Heart right ventricle (tissue), 16 donors: ENCODE data around the gene GREB1L. TPM values are rescaled to one million over a fixed set of nuclear protein-coding genes. Genes with fewer than 3 reads are reported as not detected.
"Not testable (repeated sequence)": the region's sequence is repeated elsewhere in the genome, so short reads cannot be mapped to it uniquely, and the experiment has no call there.

Experiments used
- ATAC-seq, 8 donors: fragments of 200-7000 bp; cut with Tn5 transposase; one replicate each; pipeline ENCODE4 v1.9.1; 2020; ENCODE audit warnings: mild to moderate bottlenecking in 8 of 8, moderate library complexity in 8 of 8, moderate number of reproducible peaks in 1 of 8
- DNase-seq, 2 donors: peaks; one replicate each; pipeline ENCODE4 v3.0.0-alpha.2; 2020
- H3K27ac ChIP-seq, 10 donors: fragments of 200-600 bp; sonication (generic) in 2 of 10; one replicate each; pipeline versions ENCODE4 v1.5.0 to v1.8.0; 2020 to 2022; ENCODE audit warnings: mild to moderate bottlenecking in 3 of 10
- H3K27me3 ChIP-seq, 7 donors: fragments of 200-600 bp; one replicate each; pipeline ENCODE4 v1.8.0; 2021 to 2022; ENCODE audit warnings: mild to moderate bottlenecking in 2 of 7
- H3K36me3 ChIP-seq, 9 donors: fragments of 200-600 bp; sonication (generic) in 1 of 9; one replicate each; pipeline versions ENCODE4 v1.5.0 to v1.8.0; 2020 to 2022; ENCODE audit warnings: mild to moderate bottlenecking in 2 of 9
- H3K4me1 ChIP-seq, 9 donors: fragments of 200-600 bp; sonication (generic) in 1 of 9; one replicate each; pipeline versions ENCODE4 v1.5.0 to v1.8.0; 2020 to 2022; ENCODE audit warnings: mild to moderate bottlenecking in 4 of 9
- H3K4me3 ChIP-seq, 10 donors: fragments of 200-600 bp; sonication (generic) in 2 of 10; one replicate each; pipeline versions ENCODE4 v1.5.0 to v1.8.0; 2020 to 2022; ENCODE audit warnings: mild to moderate bottlenecking in 7 of 10, moderate library complexity in 2 of 10
- H3K9me3 ChIP-seq, 11 donors: fragments of 200-600 bp in 10 of 11; sonication (generic) in 2 of 11; one replicate each; pipeline versions ENCODE4 v1.5.0 to v1.8.0; 2013 to 2022; ENCODE audit warnings: mild to moderate bottlenecking in 2 of 11, control low read depth in 1 of 11, moderate library complexity in 1 of 11
- WGBS, 2 donors: extraction: QIAGEN DNeasy Blood & Tissue Kit; methylation state at CpG; one replicate each; pipeline ENCODE4 v1.1.7; 2013; ENCODE audit warnings: inconsistent platforms in 1 of 2; 5-methylcytosine and 5-hydroxymethylcytosine counted together
- intact Hi-C, 10 donors: fragments of 100-400 bp; cut with DNase I; formaldehyde crosslinking; loops; one replicate each; pipeline versions ENCODE4 v1.11.1 to v1.14.2; 2022
- polyA plus RNA-seq, 2 donors: library from polyadenylated mRNA; stranded (reverse); fragments of 200-250 nt; gene quantifications; one replicate each; pipeline ENCODE4 v1.2.3, GENCODE V29; 2013
- total RNA-seq, 10 donors: library from RNA; stranded (reverse); fragmentation: NEBNext Ultra II Directional in 3 of 10; extraction: Animal tissue kit (Norgen Biotek cat#: 25700) in 3 of 10; gene quantifications; one replicate each; pipeline versions ENCODE4 v1.2.1 to v1.2.4, GENCODE V29; 2021 to 2023
- TF ChIP-seq, protein P1 (sequence below), 9 donors: fragments of 200-600 bp; sonication (generic) in 2 of 9; IDR thresholded peaks; one replicate each; pipeline versions ENCODE4 v1.5.0 to v1.8.0; 2021 to 2022; ENCODE audit warnings: antibody characterized with exemption in 9 of 9, mild to moderate bottlenecking in 5 of 9, moderate library complexity in 1 of 9
- donor health status: Arrhythmogenic right ventricular cardiomyopathy.
- donor health status: ischemic (EF 13 %, LVEDD 7.1; RV severe dilation, severe dysfunction).
- donor health status: healthy with polysubstance abuse.
- donor health status: DM: no; HTN: yes; CAD: no.
- donor health status: DM: no; HTN: no; CAD: no.
- donor health status: ischemic (EF 25% LVEDD 6.9; RV normal size, moderate dysfunction).
- donor health status: ischemic (EF 25% LVEDD 5.7; RV mildly dilated, moderate dysfunction).
- donor health status: healthy.
- donor health status: DM: yes; HTN: yes; CAD: no.
- donor health status: Ischemic cardiomyopathy.
- donor health status: ischemic (EF 35%, LVEDD 5.7; RV mildly dilated, moderate dysfunction).
- donor health status: nonischemic (EF 11% LVEDD 7.7; RV severe dilation, severe dysfunction).
- donor health status: DM: yes; HTN: yes; CAD: no.
- donor health status: PGD.
- donor health status: ischemic (EF 29% LVEDD 5.4; RV normal size, mild dysfunction).
- donor health status: nonischemic (EF 23%, LVEDD 6.1; RV moderate dilation, normal function).

The GREB1L gene
- total and polyA plus RNA-seq, 12 donors: 0.54 to 14.3 (median 10.9) TPM

DNA sequence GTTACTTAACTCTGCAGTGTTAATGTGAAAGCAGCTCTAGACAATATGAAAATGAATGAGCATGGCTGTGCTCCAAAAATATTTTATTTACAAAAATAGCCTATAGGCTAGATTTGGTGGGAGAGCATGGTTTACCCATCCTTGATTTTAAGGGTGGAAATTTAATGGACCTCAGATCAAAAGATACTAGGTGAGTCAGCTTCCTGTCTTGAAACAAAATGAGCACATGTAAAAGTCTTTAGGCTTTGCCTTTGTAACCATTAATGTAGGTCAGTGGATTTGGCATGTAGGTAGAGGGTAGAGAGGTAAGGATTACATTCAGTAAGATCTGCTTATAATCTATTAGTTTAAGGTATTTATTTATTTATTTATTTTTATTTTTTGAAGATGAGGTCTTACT lies 72.7 kb downstream of the GREB1L start:
- Histone ChIP-seq H3K36me3 (no peaks in the 10 kb centered on the region), H3K4me1 (peaks cover 0 to under 1% (median 0%) of the 10 kb centered on the region in 9 donors), H3K9me3 (no peaks in the 10 kb centered on the region), H3K27me3 (no peaks in the 10 kb centered on the region), H3K27ac (no peak overlapping the region), H3K4me3 (no peak overlapping the region)
- intact Hi-C loops: loop anchor here in 2 of 10 donors (10.0 kb wide), 2 partner anchors 50 to 70 kb away; no protein-coding TSS in a partner anchor
- TF ChIP-seq, protein P1, sequence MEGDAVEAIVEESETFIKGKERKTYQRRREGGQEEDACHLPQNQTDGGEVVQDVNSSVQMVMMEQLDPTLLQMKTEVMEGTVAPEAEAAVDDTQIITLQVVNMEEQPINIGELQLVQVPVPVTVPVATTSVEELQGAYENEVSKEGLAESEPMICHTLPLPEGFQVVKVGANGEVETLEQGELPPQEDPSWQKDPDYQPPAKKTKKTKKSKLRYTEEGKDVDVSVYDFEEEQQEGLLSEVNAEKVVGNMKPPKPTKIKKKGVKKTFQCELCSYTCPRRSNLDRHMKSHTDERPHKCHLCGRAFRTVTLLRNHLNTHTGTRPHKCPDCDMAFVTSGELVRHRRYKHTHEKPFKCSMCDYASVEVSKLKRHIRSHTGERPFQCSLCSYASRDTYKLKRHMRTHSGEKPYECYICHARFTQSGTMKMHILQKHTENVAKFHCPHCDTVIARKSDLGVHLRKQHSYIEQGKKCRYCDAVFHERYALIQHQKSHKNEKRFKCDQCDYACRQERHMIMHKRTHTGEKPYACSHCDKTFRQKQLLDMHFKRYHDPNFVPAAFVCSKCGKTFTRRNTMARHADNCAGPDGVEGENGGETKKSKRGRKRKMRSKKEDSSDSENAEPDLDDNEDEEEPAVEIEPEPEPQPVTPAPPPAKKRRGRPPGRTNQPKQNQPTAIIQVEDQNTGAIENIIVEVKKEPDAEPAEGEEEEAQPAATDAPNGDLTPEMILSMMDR (IDR thresholded peaks at IDR 0.05): no peak
- ATAC-seq (no peak), DNase-seq (no peak)

DNA sequence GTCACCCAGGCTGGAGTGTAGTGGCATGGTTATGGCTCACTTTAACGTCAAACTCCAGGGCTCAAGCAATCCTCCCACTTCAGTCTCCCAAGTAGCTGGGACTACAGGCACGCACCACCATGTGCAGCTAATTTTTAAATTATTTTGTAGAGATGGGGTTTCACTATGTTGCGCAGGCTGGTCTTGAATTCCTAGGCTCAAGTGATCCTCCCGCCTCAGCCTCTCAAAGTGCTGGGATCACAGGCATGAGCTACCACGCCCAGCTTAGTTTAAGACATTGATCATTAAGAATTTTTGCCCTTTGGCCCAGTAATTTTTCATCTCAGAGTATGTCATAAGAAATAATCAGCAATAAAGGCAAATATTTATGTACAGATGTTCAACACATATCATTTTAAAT lies 73.1 kb downstream of the GREB1L start:
- WGBS, 2 donors: 92 to 94% methylated on average over 5 of the region's 5 CpGs
- intact Hi-C loops: loop anchor here in 2 of 10 donors (10.0 kb wide), 2 partner anchors 50 to 70 kb away; no protein-coding TSS in a partner anchor
- not testable (repeated sequence) for H3K27ac ChIP-seq, H3K36me3 ChIP-seq, DNase-seq, H3K9me3 ChIP-seq, ATAC-seq, H3K4me3 ChIP-seq, H3K27me3 ChIP-seq, H3K4me1 ChIP-seq

- no peak for DNase-seq
- Histone ChIP-seq H3K27me3 (no peaks in the 10 kb centered on the region), H3K4me3 (no peak overlapping the region), H3K4me1 (no peaks in the 10 kb centered on the region), H3K27ac (no peak overlapping the region), H3K9me3 (peaks cover 0 to 4% (median 0%) of the 10 kb centered on the region in 11 donors), H3K36me3 (no peaks in the 10 kb centered on the region)
- 44 to 45% methylated on average over 9 of the region's 9 CpGs for WGBS, 2 donors
- intact Hi-C loops: loop anchor here in 2 of 10 donors (10.0 kb wide), 2 partner anchors 49 to 69 kb away; no protein-coding TSS in a partner anchor
- peak in 1 of 8 donors; percentile 55 for ATAC-seq
- TF ChIP-seq, protein P1 (IDR thresholded peaks at IDR 0.05): no peak
Observed at GRCh38 chr18:21315741-21316197, 73.7 kb downstream of the GREB1L start.

DNA sequence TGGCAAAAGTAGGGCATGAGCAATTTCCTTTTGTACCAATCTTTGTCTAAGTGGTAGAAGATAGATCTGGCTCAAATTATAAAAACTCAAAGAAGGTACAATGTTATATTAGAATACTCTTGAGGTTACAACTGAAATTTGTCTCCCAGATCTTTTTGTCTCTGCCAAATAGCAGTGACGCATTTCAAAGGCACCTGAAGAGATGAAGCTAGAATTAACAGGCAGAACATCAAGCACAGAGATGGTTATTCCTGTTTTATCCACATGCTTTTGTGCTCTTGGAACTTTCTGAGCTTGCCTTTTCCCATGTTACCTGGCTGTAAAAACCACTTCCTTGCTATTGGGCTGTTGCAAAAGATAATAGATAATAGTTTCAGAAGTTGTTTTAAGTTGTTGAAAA lies 74.3 kb downstream of the GREB1L start:
- no peaks in the 10 kb centered on the region for H3K36me3 ChIP-seq
- H3K27ac ChIP-seq: no peak overlapping the region
- TF ChIP-seq, protein P1 (IDR thresholded peaks at IDR 0.05): no peak
- WGBS, 2 donors: 85 to 89% methylated on average over 1 of the region's 1 CpG
- intact Hi-C loops: loop anchor here in 2 of 10 donors (10.0 kb wide), 2 partner anchors 49 to 69 kb away; no protein-coding TSS in a partner anchor
- peaks cover 0 to 4% (median 0%) of the 10 kb centered on the region in 11 donors for H3K9me3 ChIP-seq
- H3K27me3 ChIP-seq: no peaks in the 10 kb centered on the region
- no peak for ATAC-seq
- H3K4me3 ChIP-seq: no peak overlapping the region
- no peak for DNase-seq
- no peaks in the 10 kb centered on the region for H3K4me1 ChIP-seq

DNA sequence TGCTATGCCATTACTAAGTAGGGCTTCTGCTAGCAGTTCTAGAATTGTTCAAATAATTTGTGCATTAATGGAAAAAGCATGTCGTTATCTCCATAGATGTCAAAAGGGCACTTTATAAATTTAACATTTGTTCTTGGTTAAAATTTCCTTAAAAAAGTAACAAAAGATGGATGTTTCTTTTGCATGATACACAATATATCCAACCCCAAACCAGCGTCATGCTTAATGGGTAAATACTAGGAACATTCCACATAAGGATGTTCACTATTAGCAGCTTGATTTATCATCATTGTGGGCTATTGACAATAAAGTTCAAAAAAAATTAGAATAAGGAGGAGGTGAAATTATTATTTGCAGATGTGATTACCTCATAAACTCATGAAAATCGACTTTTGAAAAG lies 79.7 kb downstream of the GREB1L start:
- no peak overlapping the region for H3K27ac ChIP-seq
- no peaks in the 10 kb centered on the region for H3K27me3 ChIP-seq
- intact Hi-C loops: loop anchor here in 1 of 10 donors (10.0 kb wide), 1 partner anchor 67 kb away; no protein-coding TSS in a partner anchor
- DNase-seq (no peak), ATAC-seq (no peak)
- no peak overlapping the region for H3K4me3 ChIP-seq
- no peaks in the 10 kb centered on the region for H3K36me3 ChIP-seq
- H3K9me3 ChIP-seq: peaks cover 0 to 4% (median 0%) of the 10 kb centered on the region in 11 donors
- 81 to 85% methylated on average over 3 of the region's 3 CpGs for WGBS, 2 donors
- no peaks in the 10 kb centered on the region for H3K4me1 ChIP-seq
- TF ChIP-seq, protein P1 (IDR thresholded peaks at IDR 0.05): no peak
